OCI-LY7 (cell line): ENCODE data around the gene PDE6D. TPM values are rescaled to one million over a fixed set of nuclear protein-coding genes. Genes with fewer than 3 reads are reported as not detected.

Source experiments
- BruUV-seq: library from RNA; stranded (reverse); fragments of 400-500 nt; replicated peaks from 2 replicates; lab custom pipeline; 2021; lab: Mats Ljungman, UMichigan
- CTCF ChIA-PET: fragments of 300-600 bp; sonication (Branson Sonifier 250); formaldehyde crosslinking; loops from one replicate; lab custom pipeline; 2022; ENCODE audit warnings: antibody characterized with exemption; ENCODE audit not compliant: unreplicated experiment; lab: Charles Lee
- POLR2A ChIA-PET: fragments of 300-600 bp; sonication (Branson Sonifier 250); formaldehyde crosslinking; loops from one replicate; lab custom pipeline; 2022; ENCODE audit warnings: antibody characterized with exemption; lab: Charles Lee
- DNase-seq: peaks from one replicate; pipeline ENCODE4 v3.0.0-alpha.2; 2015; ENCODE audit warnings: low spot score
- H2AFZ ChIP-seq: fragments of 200-600 bp; sonication (generic), shearing (Covaris generic); 2 replicates; pipeline ENCODE4 v1.6.1; 2014; ENCODE audit warnings: mild to moderate bottlenecking, antibody characterized with exemption, low read length, moderate library complexity
- H3K27ac ChIP-seq: fragments of 200-600 bp; sonication (generic); 2 replicates; pipeline ENCODE4 v1.5.1; 2014; ENCODE audit warnings: mixed run types, low read depth, mild to moderate bottlenecking, moderate library complexity, low read length, inconsistent platforms; ENCODE audit not compliant: poor library complexity, severe bottlenecking
- H3K36me3 ChIP-seq: fragments of 200-600 bp; sonication (generic); 2 replicates; pipeline ENCODE4 v1.6.1; 2014; ENCODE audit warnings: mild to moderate bottlenecking, antibody characterized with exemption, low read length, moderate library complexity, mixed read lengths; ENCODE audit not compliant: insufficient read depth
- H3K4me1 ChIP-seq: fragments of 200-600 bp; sonication (generic); 2 replicates; pipeline ENCODE4 v1.5.1; 2014; ENCODE audit warnings: mild to moderate bottlenecking, low read length; ENCODE audit not compliant: insufficient read depth, poor library complexity, severe bottlenecking
- H3K4me2 ChIP-seq: fragments of 200-600 bp; sonication (generic); 2 replicates; pipeline ENCODE4 v1.6.1; 2014; ENCODE audit warnings: mild to moderate bottlenecking, low read length
- H3K4me3 ChIP-seq: fragments of 200-600 bp; sonication (generic); 2 replicates; pipeline ENCODE4 v1.5.1; 2014; ENCODE audit warnings: mild to moderate bottlenecking, low read depth, low read length; ENCODE audit not compliant: poor library complexity, severe bottlenecking
- H3K79me2 ChIP-seq: fragments of 200-600 bp; sonication (generic); 2 replicates; pipeline ENCODE4 v1.6.1; 2016; ENCODE audit warnings: low read depth, mild to moderate bottlenecking, low read length, moderate library complexity, mixed read lengths; ENCODE audit not compliant: insufficient read depth
- H3K9me2 ChIP-seq: fragments of 200-600 bp; sonication (generic); 2 replicates; pipeline ENCODE4 v1.6.1; 2016; ENCODE audit warnings: mild to moderate bottlenecking, low read length, mixed read lengths; ENCODE audit not compliant: insufficient read depth
- H3K9me3 ChIP-seq: fragments of 200-600 bp; sonication (generic); 2 replicates; pipeline ENCODE4 v1.6.1; 2014; ENCODE audit warnings: mild to moderate bottlenecking, mixed run types, low read length, mixed read lengths
- H4K20me1 ChIP-seq: fragments of 200-600 bp; sonication (generic); 2 replicates; pipeline ENCODE4 v1.6.1; 2014; ENCODE audit warnings: mild to moderate bottlenecking, antibody characterized with exemption, low read length, moderate library complexity, mixed read lengths; ENCODE audit not compliant: insufficient read depth
- EZH2phosphoT487 ChIP-seq: fragments of 200-600 bp; sonication (generic); IDR thresholded peaks from 2 replicates; pipeline ENCODE4 v1.6.1; 2018; ENCODE audit warnings: low read depth, borderline replicate concordance, mild to moderate bottlenecking, mixed run types, antibody characterized with exemption, low read length, moderate library complexity, mixed read lengths
- intact Hi-C: fragments of 100-400 bp; cut with micrococcal nuclease; formaldehyde crosslinking; loops from one replicate; pipeline ENCODE4 v1.10.0; 2022; ENCODE audit not compliant: unreplicated experiment
- total RNA-seq, 2 experiments: library from RNA; depleted of rRNA in 1 of 2; stranded (reverse); fragments of >200 nt in 1 of 2; shearing (Covaris generic) in 1 of 2; gene quantifications; 2 replicates each; pipeline ENCODE4 v1.2.3, GENCODE V29; 2014 to 2022
- TF ChIP-seq, protein P1 (sequence below): fragments of 200-600 bp; sonication (generic); conservative IDR thresholded peaks from 2 replicates; pipeline ENCODE4 v1.5.1; 2014; ENCODE audit warnings: mild to moderate bottlenecking, antibody characterized with exemption, low read length, moderate library complexity, mixed read lengths

The PDE6D gene
- total RNA-seq, 2 experiments from 2014 or later = 47.4 to 54.6 TPM

DNA sequence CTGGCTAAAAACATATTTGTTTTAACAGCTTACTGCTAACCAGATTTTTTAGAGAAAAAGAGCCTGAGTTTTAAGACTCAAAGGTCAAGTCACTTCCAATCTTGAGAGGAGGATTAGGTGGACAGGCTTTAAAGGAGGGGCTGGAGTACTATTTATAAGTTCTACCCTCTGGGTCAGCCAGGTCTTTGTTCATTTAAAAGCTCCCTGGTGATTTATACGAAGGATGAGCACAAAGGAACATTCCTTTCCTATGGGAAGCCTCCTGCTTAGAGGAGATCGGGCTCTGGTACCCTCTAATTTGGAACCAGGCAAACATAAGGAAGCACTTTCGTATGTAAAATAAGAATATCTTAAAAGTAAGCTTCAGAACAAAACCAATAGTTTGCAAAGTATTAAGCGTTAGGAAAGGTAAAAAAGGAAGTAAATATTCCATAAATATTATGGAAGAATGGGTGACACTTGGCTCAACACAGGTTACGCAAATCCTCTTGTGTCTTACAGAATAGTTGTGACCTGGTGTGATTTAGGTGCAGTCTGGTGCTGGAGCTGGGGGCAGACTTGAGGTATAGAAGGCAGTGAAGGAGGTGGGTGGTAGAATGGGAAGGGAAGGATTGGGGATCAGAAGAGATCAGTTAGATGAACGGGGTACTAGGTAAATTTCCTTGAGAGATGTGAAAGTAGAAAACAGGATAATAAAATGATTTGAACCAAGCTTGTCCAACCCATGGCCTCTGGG, 35.6 kb downstream of the PDE6D start:
- H2AFZ ChIP-seq = no peak overlapping the region
- no peaks in the 10 kb centered on the region for H4K20me1 ChIP-seq
- H3K79me2 ChIP-seq = no peaks in the 10 kb centered on the region
- no peaks in the 10 kb centered on the region for H3K36me3 ChIP-seq
- intact Hi-C loops = no loop called here
- no peak overlapping the region for H3K27ac ChIP-seq
- H3K4me1 ChIP-seq = no peaks in the 10 kb centered on the region
- BruUV-seq = no TSS peak
- no peak overlapping the region for H3K4me3 ChIP-seq
- H3K9me3 ChIP-seq = no peaks in the 10 kb centered on the region
- no peak overlapping the region for H3K4me2 ChIP-seq
- ChIA-PET POLR2A (interaction anchor here (0.6 to 0.7 kb wide), 3 partner anchors 10 to 638 kb away, joined by 3 to 4 read pairs (median 3); no protein-coding TSS in a partner anchor), CTCF (no interaction called here)
- no peak for DNase-seq
- TF ChIP-seq EZH2phosphoT487 = no peak
- TF ChIP-seq, protein P1, sequence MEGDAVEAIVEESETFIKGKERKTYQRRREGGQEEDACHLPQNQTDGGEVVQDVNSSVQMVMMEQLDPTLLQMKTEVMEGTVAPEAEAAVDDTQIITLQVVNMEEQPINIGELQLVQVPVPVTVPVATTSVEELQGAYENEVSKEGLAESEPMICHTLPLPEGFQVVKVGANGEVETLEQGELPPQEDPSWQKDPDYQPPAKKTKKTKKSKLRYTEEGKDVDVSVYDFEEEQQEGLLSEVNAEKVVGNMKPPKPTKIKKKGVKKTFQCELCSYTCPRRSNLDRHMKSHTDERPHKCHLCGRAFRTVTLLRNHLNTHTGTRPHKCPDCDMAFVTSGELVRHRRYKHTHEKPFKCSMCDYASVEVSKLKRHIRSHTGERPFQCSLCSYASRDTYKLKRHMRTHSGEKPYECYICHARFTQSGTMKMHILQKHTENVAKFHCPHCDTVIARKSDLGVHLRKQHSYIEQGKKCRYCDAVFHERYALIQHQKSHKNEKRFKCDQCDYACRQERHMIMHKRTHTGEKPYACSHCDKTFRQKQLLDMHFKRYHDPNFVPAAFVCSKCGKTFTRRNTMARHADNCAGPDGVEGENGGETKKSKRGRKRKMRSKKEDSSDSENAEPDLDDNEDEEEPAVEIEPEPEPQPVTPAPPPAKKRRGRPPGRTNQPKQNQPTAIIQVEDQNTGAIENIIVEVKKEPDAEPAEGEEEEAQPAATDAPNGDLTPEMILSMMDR = no peak
- no peaks in the 10 kb centered on the region for H3K9me2 ChIP-seq

DNA sequence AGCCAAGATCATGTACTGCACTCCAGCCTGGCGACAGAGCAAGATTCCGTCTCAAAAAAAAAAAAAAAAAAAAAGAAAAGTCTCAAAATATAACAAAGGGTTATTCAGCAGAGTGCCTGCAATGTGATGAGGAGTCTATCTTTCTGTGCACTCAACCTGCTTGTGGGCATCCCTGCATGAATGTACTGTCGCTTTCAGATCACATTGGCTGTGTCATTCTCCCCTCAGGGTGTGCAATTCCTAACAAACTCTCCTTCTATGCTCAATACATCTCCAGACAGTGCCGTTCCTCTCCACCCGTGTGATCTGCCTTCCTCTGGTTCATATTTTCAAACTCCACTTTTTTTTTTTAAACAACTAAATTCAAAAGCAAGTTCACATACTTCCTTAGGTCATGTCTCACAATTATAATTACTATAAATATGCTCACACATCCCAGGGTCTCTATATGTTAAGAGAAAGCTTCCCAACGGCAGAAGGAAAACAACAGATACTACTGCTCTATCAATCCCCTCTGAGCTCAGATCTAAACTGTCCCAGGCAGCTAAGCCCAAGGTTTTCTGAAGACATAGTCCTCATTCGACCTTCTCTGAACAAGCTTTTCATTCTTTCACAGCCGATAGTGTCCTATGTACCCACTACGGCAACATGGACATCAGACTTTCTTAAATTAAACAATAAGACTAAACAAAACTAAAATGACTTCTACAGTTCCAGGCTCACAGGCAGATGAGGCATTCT, 37.5 kb downstream of the PDE6D start:
- TF ChIP-seq, protein P1 = no peak
- no peak for TF ChIP-seq EZH2phosphoT487
- Histone ChIP-seq H2AFZ (no peak overlapping the region), H4K20me1 (no peaks in the 10 kb centered on the region), H3K9me3 (no peaks in the 10 kb centered on the region), H3K36me3 (peaks cover 7% of the 10 kb centered on the region), H3K4me1 (no peaks in the 10 kb centered on the region), H3K9me2 (no peaks in the 10 kb centered on the region), H3K79me2 (no peaks in the 10 kb centered on the region), H3K4me2 (no peak overlapping the region), H3K27ac (no peak overlapping the region), H3K4me3 (no peak overlapping the region)
- ChIA-PET CTCF (no interaction called here), POLR2A (interaction anchor here (0.5 to 0.9 kb wide), 3 partner anchors 18 to 210 kb away, joined by 3 to 4 read pairs (median 3); no protein-coding TSS in a partner anchor)
- intact Hi-C loops = no loop called here
- BruUV-seq = no TSS peak
- DNase-seq = no peak
